ENCODE data around the gene GGT6. TPM values are rescaled to one million over a fixed set of nuclear protein-coding genes. Genes with fewer than 3 reads are reported as not detected.
A peak's percentile ranks its signal among the peaks of the same experiment; 100 is the strongest.
"Not testable (repeated sequence)": the region's sequence is repeated elsewhere in the genome, so short reads cannot be mapped to it uniquely, and the experiment has no call there.

Gene GGT6
- total RNA-seq, 1 donor, result not detected

DNA sequence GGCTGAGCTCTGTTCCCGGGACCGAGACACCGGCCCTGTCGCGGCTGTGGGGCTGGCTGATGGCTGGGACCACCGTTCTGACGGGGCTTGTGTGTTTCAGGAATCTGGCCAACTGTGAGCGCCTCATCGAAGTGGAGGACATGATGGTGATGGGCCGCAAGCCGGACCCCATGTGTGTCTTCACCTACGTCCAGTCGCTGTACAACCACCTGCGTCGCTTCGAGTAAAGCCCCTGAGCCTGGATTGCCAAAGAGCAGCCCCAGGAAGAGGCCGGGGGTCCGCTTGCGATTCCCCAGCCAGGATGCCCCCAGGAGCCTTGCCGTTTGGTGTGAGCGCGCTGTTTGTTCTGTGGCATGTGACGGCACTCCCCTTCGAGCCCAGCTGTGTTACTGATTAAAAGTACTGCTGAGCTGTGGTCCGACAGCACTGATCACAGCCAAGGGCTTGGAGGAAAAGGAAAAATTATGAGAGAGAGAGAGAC, 46.9 kb upstream of the GGT6 start:
- Histone ChIP-seq H3K4me3 (ENCODE audit: insufficient read depth, low read length) (peak overlapping the region; percentile 42), H2AFZ (ENCODE audit: low read length) (peak overlapping the region; percentile 66), H3K27me3 (ENCODE audit: insufficient read depth, low read length) (peaks cover 20% of the 10 kb centered on the region), H3K27ac (ENCODE audit: low read depth, low read length) (no peak overlapping the region), H3K36me3 (ENCODE audit: insufficient read depth, low read length) (no peaks in the 10 kb centered on the region), H3K4me1 (ENCODE audit: insufficient read depth, low read length) (peaks cover 8% of the 10 kb centered on the region), H3K79me2 (ENCODE audit: insufficient read depth, low read length) (no peaks in the 10 kb centered on the region), H4K20me1 (ENCODE audit: insufficient read depth, low read length) (no peaks in the 10 kb centered on the region), H3K9me3 (ENCODE audit: low read depth, low read length) (no peaks in the 10 kb centered on the region), H3K4me2 (ENCODE audit: insufficient read depth, low read length) (peak overlapping the region; percentile 72)
- peak; percentile 15 for DNase-seq (ENCODE audit: insufficient read length, low spot score, missing footprints)
- TF ChIP-seq CTCF (IDR thresholded peaks at IDR 0.05; ENCODE audit: extremely low read depth, low read depth, low read length), result no peak

DNA sequence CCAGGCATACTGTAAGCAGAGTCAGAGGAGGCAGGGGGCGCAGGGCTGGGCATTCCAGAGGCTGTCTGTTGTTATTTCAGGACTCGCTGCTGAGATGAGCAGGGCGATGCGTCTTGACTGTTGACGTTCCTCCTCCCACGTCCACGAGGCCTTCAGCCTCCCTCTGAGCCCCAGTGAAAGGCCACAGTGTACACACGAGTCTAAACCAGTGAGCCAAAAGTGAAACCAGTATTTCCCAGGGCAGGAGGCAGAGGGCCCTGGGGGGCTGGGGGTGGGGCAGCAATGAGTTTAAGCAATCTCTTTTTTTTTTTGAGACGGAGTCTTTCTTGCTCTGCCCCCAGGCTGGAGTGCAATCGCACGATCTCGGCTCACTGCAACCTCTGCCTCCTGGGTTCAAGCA, 45.4 kb upstream of the GGT6 start:
- H3K36me3 ChIP-seq (ENCODE audit: insufficient read depth, low read length), result no peaks in the 10 kb centered on the region
- no peak overlapping the region for H3K27ac ChIP-seq (ENCODE audit: low read depth, low read length)
- no peaks in the 10 kb centered on the region for H3K9me3 ChIP-seq (ENCODE audit: low read depth, low read length)
- DNase-seq (ENCODE audit: insufficient read length, low spot score, missing footprints), result peak; percentile 92
- no peaks in the 10 kb centered on the region for H3K79me2 ChIP-seq (ENCODE audit: insufficient read depth, low read length)
- peaks cover 8% of the 10 kb centered on the region for H3K4me1 ChIP-seq (ENCODE audit: insufficient read depth, low read length)
- peak overlapping the region; percentile 67 for H2AFZ ChIP-seq (ENCODE audit: low read length)
- H4K20me1 ChIP-seq (ENCODE audit: insufficient read depth, low read length), result no peaks in the 10 kb centered on the region
- H3K4me2 ChIP-seq (ENCODE audit: insufficient read depth, low read length), result peak overlapping the region; percentile 29
- H3K27me3 ChIP-seq (ENCODE audit: insufficient read depth, low read length), result peaks cover 20% of the 10 kb centered on the region
- no peak for TF ChIP-seq CTCF (IDR thresholded peaks at IDR 0.05; ENCODE audit: extremely low read depth, low read depth, low read length)
- no peak overlapping the region for H3K4me3 ChIP-seq (ENCODE audit: insufficient read depth, low read length)

- not testable (repeated sequence) for H3K27ac ChIP-seq (ENCODE audit: low read depth, low read length); H2AFZ ChIP-seq (ENCODE audit: low read length); H3K9me3 ChIP-seq (ENCODE audit: low read depth, low read length); H3K4me1 ChIP-seq (ENCODE audit: insufficient read depth, low read length); H3K4me3 ChIP-seq (ENCODE audit: insufficient read depth, low read length); H4K20me1 ChIP-seq (ENCODE audit: insufficient read depth, low read length); H3K36me3 ChIP-seq (ENCODE audit: insufficient read depth, low read length); DNase-seq (ENCODE audit: insufficient read length, low spot score, missing footprints); H3K79me2 ChIP-seq (ENCODE audit: insufficient read depth, low read length); H3K4me2 ChIP-seq (ENCODE audit: insufficient read depth, low read length)
- peaks cover 16% of the 10 kb centered on the region for H3K27me3 ChIP-seq (ENCODE audit: insufficient read depth, low read length)
These were observed 44.4 kb upstream of the GGT6 start for GRCh38 chr17:4604736-4605135.

GRCh38 chr17:4604111-4604644, 43.8 kb upstream of the GGT6 start:
- no peaks in the 10 kb centered on the region for H3K9me3 ChIP-seq (ENCODE audit: low read depth, low read length)
- no peak overlapping the region for H3K27ac ChIP-seq (ENCODE audit: low read depth, low read length)
- no peak overlapping the region for H3K4me2 ChIP-seq (ENCODE audit: insufficient read depth, low read length)
- no peak overlapping the region for H3K4me3 ChIP-seq (ENCODE audit: insufficient read depth, low read length)
- DNase-seq (ENCODE audit: insufficient read length, low spot score, missing footprints), result peak; percentile 85
- no peaks in the 10 kb centered on the region for H4K20me1 ChIP-seq (ENCODE audit: insufficient read depth, low read length)
- TF ChIP-seq CTCF (IDR thresholded peaks at IDR 0.05; ENCODE audit: extremely low read depth, low read depth, low read length), result no peak
- H3K27me3 ChIP-seq (ENCODE audit: insufficient read depth, low read length), result peaks cover 18% of the 10 kb centered on the region
- H2AFZ ChIP-seq (ENCODE audit: low read length), result peak overlapping the region; percentile 65
- no peaks in the 10 kb centered on the region for H3K36me3 ChIP-seq (ENCODE audit: insufficient read depth, low read length)
- H3K79me2 ChIP-seq (ENCODE audit: insufficient read depth, low read length), result no peaks in the 10 kb centered on the region
- H3K4me1 ChIP-seq (ENCODE audit: insufficient read depth, low read length), result peaks cover 8% of the 10 kb centered on the region

Measured in osteoblast (primary cell).